Measurements from ENCODE around the gene LRRC37B. TPM values are rescaled to one million over a fixed set of nuclear protein-coding genes. Genes with fewer than 3 reads are reported as not detected.
"Not testable (repeated sequence)": the region's sequence is repeated elsewhere in the genome, so short reads cannot be mapped to it uniquely, and the experiment has no call there.

Gene LRRC37B
- total RNA-seq, 2 experiments from 2014 or later = 9.4 to 12.3 TPM

DNA sequence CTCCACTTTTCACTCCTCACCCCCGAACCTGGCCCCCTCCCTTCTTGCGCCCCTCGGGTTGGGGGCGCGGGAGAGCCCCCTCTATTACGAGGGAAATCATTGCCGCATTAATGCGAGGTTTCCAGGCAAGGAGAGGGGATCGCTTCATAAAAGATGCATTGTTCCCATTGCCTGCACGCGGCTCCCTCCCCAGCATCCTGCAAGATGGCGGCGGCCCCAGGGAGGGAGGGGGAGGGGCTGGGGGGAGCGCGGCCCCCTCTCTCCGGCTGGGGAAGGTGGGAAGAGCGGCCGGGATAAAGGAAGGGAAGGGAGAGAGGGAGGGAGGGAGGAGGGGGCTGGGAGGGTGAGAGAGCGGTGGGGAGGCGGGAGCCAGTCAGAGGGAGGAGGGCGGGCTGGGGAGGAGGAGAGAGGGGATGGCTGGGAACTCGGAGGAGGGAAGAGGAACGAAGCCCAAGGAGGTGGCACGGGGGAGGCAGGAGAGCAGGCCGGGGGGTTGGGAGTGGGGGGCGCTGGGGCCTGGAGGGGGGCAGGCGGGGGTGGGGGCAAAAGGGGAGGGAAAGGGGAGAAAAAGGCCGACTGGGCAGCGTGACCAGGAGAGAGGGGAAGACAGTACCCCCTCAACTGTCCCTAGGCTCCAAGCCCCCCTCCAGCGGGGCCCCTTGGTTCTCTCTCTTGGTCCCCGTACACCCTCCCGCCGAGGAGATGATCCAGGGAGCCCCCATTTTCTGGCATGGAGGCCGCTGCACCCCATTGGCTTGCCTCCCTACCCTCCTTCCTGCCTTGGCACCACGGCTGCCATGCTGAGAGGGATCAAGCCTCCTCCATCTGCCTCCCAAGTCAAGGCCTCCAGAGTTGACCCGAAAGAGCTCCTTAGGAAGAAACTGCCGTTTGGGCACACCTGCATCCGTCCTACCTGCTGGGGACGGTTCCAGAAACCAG, 77.1 kb downstream of the LRRC37B start:
- POLR2A ChIA-PET, CTCF ChIA-PET: not testable (repeated sequence)

DNA sequence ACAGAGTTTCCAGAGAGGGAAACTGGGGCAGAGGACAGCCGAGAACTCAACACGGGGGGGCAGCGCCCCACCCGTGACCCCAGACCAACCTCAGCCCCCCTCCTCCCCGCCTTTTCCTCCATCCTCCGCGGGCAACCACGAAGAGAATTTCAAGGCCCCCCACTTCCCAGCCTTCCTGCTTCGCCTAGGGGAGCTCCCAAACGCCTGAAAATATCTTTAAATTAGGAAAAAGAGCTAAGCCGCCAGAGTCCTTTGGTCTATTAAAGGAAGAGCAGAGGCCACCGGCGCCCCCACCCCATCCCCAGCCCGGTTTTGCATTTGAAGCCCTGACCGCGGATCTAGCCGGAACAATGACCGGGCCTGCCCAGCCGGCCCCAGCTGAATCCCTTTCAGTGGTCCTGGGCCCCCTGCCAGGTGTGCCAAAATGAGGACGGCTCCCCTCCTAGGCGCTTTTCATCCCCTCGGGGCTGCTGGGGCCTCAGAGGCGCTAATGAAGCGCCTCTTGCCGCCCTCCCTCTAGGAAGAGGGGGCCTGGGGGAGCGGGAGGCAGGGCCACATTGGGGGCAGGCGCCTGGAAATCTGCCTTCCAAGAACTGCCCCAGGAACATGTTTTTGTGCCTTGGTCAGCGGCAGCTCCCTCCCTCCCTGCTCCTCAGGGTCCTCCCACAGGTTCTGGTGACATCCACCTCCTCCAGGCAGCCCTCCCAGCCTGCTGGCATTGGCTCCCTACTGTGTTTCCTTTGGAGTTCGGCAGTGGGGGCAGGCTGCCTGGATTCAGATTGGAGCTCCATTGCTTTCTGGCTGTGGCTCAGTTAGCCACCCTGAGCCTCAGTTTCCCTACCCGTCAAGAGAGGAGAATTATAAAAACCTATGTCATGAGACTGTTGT, 78.0 kb downstream of the LRRC37B start:
- CTCF ChIA-PET, POLR2A ChIA-PET: not testable (repeated sequence)

- CTCF ChIA-PET, POLR2A ChIA-PET: not testable (repeated sequence)
These were observed 79.7 kb downstream of the LRRC37B start for GRCh38 chr17:32086833-32087232.

DNA sequence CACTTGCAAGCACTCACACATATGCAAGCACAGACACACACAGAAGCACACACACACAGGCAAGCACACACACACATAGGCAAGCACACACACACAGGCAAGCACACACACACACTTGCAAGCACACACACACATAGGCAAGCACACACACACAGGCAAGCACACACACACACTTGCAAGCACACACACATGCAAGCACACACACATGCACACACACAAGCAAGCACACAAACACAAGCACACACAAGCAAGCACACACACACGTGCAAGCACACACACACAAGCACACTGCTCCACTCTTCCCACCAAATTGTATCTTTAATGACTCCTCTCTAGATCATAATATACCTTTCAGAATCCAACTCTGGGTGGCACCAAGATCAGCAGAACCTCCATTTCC, 84.9 kb downstream of the LRRC37B start:
- CTCF ChIA-PET, POLR2A ChIA-PET: not testable (repeated sequence)

GRCh38 chr17:32099686-32100085, 92.5 kb downstream of the LRRC37B start:
- ChIA-PET CTCF (no interaction called here), POLR2A (no interaction called here)

GRCh38 chr17:32100323-32100722, 93.1 kb downstream of the LRRC37B start:
- POLR2A ChIA-PET, CTCF ChIA-PET: not testable (repeated sequence)

- CTCF ChIA-PET = no interaction called here
- POLR2A ChIA-PET = no interaction called here
These were observed 93.9 kb downstream of the LRRC37B start for GRCh38 chr17:32100971-32101631.

DNA sequence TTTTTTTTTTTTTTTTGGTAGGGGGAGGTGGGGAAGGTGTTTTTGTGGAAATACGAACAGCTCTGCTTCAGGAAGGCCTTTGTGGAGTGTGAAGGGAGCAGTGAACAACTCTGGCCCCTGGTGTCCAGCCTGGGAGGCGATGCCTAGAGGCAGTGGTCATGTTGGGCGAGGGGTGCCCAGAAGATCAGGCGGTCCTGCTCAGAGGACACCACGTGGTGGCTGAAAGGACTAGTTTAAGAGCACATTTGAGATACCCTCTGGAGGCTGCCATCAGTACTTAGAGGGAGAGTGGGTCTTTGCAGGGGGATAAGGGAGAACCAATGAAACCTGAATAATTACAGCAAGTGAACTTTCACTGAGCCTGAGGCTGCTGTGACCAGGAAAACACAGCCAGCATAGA, 95.0 kb downstream of the LRRC37B start:
- POLR2A ChIA-PET = interaction anchor here (0.6 kb wide), 1 partner anchor 220 kb away, joined by 6 read pairs; no protein-coding TSS in a partner anchor
- CTCF ChIA-PET = interaction anchor here (0.7 kb wide), 1 partner anchor 232 kb away, joined by 5 read pairs; no protein-coding TSS in a partner anchor

DNA sequence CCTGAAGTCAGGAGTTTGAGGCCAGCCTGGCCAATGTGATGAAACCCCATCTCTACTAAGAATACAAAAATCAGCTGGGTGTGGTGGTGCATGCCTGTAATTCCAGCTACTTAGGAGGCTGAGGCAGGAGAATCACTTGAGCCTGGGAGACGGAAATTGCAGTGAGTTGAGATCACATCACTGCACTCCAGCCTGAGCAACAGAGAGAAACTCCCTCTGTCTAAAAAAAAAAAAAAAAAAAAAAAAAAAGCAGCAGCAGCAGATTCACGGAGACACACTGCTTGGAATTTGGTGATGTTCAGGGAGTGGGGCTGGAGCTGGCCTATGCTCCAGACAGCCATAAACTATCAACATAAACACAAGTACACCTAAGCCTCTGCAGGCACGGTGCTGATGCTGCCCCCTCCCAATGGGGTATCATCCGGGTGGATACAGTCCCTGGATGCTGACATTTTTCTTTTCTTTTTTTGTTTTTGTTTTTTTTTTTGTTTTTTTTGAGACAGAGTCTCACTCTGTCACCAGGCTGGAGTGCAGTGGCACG, 95.5 kb downstream of the LRRC37B start:
- CTCF ChIA-PET = interaction anchor here (0.7 kb wide), 1 partner anchor 232 kb away, joined by 5 read pairs; no protein-coding TSS in a partner anchor
- POLR2A ChIA-PET = interaction anchor here (0.6 kb wide), 1 partner anchor 221 kb away, joined by 6 read pairs; no protein-coding TSS in a partner anchor

Other genes starting within 250 kb of the LRRC37B start
- gene COPRS, start 148.1 kb upstream of the LRRC37B start, total RNA-seq = 10 to 100 TPM; 70.6 to 74.7 TPM
- gene UTP6, start 105.7 kb upstream of the LRRC37B start, total RNA-seq = 100 to 1,000 TPM; 134 to 138 TPM
- gene SUZ12, start 70.4 kb upstream of the LRRC37B start, total RNA-seq = 10 to 100 TPM; 67.8 to 70.4 TPM
- 10 to 100 TPM; 22.0 to 25.4 TPM for gene RHOT1, start 135.1 kb downstream of the LRRC37B start, total RNA-seq